CD4-positive, alpha-beta T cell treated with Interleukin-2 at 100 ng/mL for 4 hours (primary cell): ENCODE measurements around the gene PTGFRN.

Experiments
- DNase-seq: peaks from one replicate; pipeline ENCODE4 v3.0.0-alpha.2; 2020; ENCODE audit warnings: low spot score

The PTGFRN gene

DNA sequence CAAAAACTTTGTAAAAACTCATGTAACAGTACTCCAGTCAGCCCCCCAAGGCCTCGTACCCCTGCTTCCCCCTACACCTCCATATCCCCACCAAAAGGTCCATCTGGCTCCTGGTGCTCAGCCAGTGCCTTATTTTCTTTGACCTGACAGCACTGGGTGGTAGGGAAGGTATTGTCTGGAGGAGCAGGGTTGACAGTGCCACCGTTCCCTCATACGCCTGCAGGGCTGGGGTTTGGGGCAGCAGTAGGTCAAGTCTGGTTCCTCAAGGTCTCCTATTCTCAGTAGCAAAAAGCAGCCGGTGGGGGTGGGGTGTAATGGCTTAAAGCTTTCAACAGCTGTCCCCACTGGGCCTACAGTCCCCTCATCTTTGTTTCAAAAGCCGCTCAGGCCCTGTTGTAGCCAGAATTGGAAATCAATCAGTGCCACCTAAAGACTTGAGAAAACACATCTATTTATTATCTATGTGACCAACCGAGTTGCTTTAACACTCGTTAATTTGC, 125.1 kb downstream of the PTGFRN start:
- DNase-seq, result no peak

DNA sequence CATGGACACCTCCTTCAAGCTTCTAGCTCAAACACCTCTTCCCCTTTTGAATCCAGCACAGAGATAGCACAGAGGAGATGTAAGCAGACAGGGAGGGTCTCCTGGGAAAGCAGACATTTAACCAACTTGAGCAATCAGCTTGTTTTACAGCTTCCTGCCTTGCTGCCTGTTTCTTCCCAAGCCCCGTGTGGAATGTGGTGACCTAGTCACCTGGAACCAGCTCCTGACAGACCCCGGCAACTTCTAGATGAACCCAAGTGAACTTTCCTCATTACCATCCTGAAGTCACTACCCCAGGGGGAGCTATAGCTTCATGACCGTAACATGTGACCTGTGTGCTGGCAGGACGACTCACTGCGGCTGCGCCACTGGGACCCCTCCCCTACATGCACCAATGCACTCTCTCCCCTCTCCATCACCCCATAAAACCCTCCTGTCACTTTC, 126.3 kb downstream of the PTGFRN start:
- DNase-seq, result no peak

DNA sequence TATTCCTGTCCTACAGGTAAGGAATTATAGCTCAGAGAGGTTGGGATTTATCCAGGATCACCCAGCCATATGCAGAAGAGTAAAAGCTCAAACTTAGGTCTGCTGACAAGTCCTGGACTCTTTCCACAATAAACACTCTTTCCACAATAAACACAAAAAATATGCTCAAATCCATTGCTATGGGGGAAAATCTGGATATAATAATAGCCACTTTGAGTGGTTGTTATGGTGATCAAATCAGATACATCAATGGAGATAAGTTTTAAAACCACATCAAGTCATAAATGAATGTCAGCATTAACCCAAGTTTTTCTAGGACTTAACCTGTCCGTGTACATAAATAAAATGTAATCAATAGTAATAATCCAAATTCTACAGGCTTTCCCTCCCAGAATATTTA, 128.1 kb downstream of the PTGFRN start:
- no peak for DNase-seq

- no peak for DNase-seq
These were observed 128.5 kb downstream of the PTGFRN start for GRCh38 chr1:117038236-117038635.
